GM06990 (cell line): ENCODE data around the gene BSN.

Source experiments
- DNase-seq: peaks from one replicate; pipeline ENCODE4 v3.0.0-alpha.2; 2011; ENCODE audit not compliant: insufficient read length; ENCODE audit errors: extremely low read depth
- H3K27me3 ChIP-seq: replicated peaks from 2 replicates; pipeline ENCODE4 v1.6.0; 2011; ENCODE audit warnings: low read length; ENCODE audit not compliant: control insufficient read depth, insufficient read depth
- H3K36me3 ChIP-seq: 2 replicates; pipeline ENCODE4 v1.5.1; 2011; ENCODE audit warnings: low read length; ENCODE audit not compliant: control insufficient read depth, insufficient read depth
- H3K4me3 ChIP-seq: replicated peaks from 2 replicates; pipeline ENCODE4 v1.5.1; 2011; ENCODE audit warnings: low read depth, mild to moderate bottlenecking, control low read depth, low read length
- TF ChIP-seq, protein P1 (sequence below): IDR thresholded peaks from 2 replicates; pipeline ENCODE4 v1.5.1; 2011; ENCODE audit warnings: low read length, control low read depth, mild to moderate bottlenecking, inconsistent platforms; ENCODE audit not compliant: insufficient read depth, poor library complexity, severe bottlenecking

BSN gene

DNA sequence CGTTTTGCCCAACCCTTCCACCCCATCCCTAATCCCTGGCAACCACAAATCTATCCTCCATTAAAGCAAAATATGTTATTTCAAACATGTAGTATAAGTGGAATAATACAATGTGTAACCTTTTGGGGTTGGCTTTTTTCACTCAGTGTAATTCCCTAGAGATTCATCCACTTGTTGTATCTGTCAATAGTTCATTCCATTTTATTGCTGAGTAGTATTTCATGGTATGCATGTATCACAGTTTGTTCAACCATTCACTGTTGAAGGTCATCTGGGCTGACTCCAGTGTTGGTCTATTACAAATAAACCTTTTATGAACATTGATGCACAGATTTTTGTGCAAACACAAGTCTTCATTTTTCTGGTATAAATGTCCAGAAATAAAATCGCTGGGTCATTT, 38.8 kb downstream of the BSN start:
- Histone ChIP-seq H3K27me3 (no peaks in the 10 kb centered on the region), H3K36me3 (no peaks in the 10 kb centered on the region), H3K4me3 (no peak overlapping the region)
- no peak for DNase-seq
- TF ChIP-seq, protein P1, sequence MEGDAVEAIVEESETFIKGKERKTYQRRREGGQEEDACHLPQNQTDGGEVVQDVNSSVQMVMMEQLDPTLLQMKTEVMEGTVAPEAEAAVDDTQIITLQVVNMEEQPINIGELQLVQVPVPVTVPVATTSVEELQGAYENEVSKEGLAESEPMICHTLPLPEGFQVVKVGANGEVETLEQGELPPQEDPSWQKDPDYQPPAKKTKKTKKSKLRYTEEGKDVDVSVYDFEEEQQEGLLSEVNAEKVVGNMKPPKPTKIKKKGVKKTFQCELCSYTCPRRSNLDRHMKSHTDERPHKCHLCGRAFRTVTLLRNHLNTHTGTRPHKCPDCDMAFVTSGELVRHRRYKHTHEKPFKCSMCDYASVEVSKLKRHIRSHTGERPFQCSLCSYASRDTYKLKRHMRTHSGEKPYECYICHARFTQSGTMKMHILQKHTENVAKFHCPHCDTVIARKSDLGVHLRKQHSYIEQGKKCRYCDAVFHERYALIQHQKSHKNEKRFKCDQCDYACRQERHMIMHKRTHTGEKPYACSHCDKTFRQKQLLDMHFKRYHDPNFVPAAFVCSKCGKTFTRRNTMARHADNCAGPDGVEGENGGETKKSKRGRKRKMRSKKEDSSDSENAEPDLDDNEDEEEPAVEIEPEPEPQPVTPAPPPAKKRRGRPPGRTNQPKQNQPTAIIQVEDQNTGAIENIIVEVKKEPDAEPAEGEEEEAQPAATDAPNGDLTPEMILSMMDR: no peak

DNA sequence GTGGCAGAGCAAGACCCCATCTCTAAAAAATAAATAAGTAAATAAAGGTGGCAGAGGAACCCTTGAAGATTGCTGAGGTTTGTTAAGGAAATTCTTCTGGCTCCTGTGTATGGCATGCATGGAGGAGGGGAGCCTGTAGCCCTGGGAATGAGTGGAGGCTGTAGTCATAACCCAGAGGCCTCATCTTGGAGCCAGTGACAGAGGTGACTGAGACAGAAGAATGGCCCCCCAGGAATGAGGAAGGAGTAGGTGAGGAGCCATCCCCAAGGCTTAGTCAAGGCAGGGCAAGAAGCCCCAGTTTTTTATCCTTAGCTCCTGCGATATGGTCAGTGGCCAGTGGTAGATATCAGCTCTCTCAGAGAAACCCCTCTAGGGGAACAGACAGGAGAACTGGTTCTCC, 46.5 kb downstream of the BSN start:
- no peak for DNase-seq
- Histone ChIP-seq H3K27me3 (no peaks in the 10 kb centered on the region), H3K4me3 (no peak overlapping the region), H3K36me3 (no peaks in the 10 kb centered on the region)
- TF ChIP-seq, protein P1: no peak

DNA sequence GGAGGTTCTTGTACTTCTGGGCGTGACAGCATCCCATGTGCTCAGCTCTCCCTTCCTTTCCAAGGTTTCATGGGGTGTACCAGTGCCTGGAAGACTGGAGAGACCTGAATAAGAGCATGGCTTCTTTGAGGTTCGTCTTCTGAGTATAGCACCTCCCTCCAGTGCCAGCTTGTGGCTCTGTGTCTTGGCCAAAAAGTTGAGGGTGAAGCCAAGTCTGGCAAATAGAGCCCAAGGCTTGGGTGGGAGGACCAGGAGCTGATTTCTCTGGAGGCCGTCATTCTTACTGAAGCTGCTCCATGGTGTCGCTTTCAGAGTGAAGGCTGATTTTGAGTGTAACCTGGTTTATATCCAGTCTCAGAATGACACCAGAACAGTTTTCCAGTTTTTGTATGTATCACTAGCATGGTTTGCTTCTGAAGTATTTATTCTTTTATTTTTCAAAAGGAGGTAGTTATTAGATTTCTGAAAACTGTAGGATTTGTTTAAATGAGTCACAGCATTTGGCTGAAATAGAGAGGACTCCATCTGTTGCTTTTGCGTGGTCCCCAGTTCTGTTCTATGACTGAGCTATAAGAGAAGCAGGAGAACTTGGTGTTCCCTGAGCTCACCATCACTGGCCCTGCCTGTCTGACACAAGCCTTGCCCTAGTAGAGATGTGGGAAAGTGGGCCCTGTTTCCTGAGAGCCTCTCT, 47.2 kb downstream of the BSN start:
- TF ChIP-seq, protein P1: no peak
- no peak overlapping the region for H3K4me3 ChIP-seq
- H3K36me3 ChIP-seq: no peaks in the 10 kb centered on the region
- H3K27me3 ChIP-seq: no peaks in the 10 kb centered on the region
- DNase-seq: no peak

DNA sequence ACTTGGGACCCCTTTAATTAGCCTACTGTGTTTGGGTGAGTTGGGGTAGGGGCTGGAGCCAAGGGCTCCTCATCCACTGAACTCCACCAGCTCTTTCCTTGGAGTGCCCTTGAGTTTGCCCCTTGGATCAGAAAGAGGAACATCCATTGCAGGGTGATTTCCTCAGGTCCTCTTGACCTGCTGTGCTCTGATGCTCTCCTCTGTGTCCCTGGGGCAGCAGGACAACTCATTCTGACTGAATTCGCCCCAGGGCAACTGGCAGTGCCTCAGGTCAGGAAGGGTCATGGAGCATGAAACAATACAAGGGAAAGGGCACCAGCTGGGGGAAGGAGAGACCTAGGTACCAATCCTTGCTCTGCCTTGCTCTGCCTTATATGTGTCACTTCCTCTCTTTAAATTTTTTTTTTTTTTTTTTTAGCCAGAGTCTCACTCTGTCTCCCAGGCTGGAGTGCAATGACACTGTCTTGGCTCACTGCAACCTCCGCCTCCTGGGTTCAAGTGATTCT, 47.8 kb downstream of the BSN start:
- no peaks in the 10 kb centered on the region for H3K27me3 ChIP-seq
- H3K4me3 ChIP-seq: no peak overlapping the region
- DNase-seq: no peak
- no peaks in the 10 kb centered on the region for H3K36me3 ChIP-seq
- TF ChIP-seq, protein P1: no peak

DNA sequence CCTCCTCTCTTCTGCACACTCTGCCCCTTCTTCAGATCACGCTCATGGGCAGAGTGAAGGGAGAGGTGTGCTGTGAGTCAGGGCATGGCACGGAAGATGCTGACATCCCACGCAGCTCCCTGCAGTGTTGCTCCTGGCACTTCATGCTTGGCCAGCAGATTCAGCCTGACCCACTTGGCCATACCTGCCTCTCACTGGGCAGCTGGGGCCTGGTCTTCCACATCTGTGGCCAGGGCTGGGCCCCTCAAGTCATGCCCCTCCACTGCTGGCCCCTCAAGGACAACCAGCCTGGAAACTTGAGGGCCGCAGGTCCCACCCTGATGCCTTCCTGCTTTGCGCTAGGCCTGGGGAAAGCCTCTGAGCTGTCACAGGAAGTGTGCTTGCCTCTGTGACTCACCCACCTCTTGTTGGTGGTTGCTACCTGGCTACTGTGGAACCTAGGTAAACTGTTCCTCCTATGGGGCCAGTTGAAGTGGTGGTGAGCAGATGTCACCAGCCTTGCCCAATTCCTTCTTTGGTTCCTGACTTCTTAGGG, 48.7 kb downstream of the BSN start:
- DNase-seq: no peak
- Histone ChIP-seq H3K36me3 (no peaks in the 10 kb centered on the region), H3K4me3 (no peak overlapping the region), H3K27me3 (no peaks in the 10 kb centered on the region)
- TF ChIP-seq, protein P1: no peak
